Astrocyte of the cerebellum (primary cell): ENCODE data around the gene RAD51AP2.

ENCODE experiments used
- DNase-seq: peaks from one replicate; pipeline ENCODE4 v3.0.0-alpha.2; 2011; ENCODE audit warnings: low read depth
- H3K4me3 ChIP-seq: 2 replicates; pipeline ENCODE4 v1.5.1; 2011; ENCODE audit warnings: mild to moderate bottlenecking, low read depth, low read length, moderate library complexity
- in situ Hi-C: cut with HindIII; loops from 2 replicates; pipeline ENCODE4 v1.10.0; 2017; ENCODE audit warnings: low sequenced_read_pairs
- TF ChIP-seq, protein P1 (sequence below): IDR thresholded peaks from 2 replicates; pipeline ENCODE4 v1.5.1; 2012; ENCODE audit warnings: low read length, low read depth, moderate library complexity, mild to moderate bottlenecking; ENCODE audit errors: missing control alignments

Gene RAD51AP2

GRCh38 chr2:17547737-17548136, 29.5 kb upstream of the RAD51AP2 start:
- H3K4me3 ChIP-seq: no peak overlapping the region
- TF ChIP-seq, protein P1, sequence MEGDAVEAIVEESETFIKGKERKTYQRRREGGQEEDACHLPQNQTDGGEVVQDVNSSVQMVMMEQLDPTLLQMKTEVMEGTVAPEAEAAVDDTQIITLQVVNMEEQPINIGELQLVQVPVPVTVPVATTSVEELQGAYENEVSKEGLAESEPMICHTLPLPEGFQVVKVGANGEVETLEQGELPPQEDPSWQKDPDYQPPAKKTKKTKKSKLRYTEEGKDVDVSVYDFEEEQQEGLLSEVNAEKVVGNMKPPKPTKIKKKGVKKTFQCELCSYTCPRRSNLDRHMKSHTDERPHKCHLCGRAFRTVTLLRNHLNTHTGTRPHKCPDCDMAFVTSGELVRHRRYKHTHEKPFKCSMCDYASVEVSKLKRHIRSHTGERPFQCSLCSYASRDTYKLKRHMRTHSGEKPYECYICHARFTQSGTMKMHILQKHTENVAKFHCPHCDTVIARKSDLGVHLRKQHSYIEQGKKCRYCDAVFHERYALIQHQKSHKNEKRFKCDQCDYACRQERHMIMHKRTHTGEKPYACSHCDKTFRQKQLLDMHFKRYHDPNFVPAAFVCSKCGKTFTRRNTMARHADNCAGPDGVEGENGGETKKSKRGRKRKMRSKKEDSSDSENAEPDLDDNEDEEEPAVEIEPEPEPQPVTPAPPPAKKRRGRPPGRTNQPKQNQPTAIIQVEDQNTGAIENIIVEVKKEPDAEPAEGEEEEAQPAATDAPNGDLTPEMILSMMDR: no peak
- in situ Hi-C loops: no loop called here
- no peak for DNase-seq

GRCh38 chr2:17547237-17547636, 29.0 kb upstream of the RAD51AP2 start:
- in situ Hi-C loops: no loop called here
- H3K4me3 ChIP-seq: no peak overlapping the region

GRCh38 chr2:17545680-17546613, 27.7 kb upstream of the RAD51AP2 start:
- no peak overlapping the region for H3K4me3 ChIP-seq
- in situ Hi-C loops: no loop called here
- TF ChIP-seq, protein P1: no peak
- DNase-seq: no peak

More at GRCh38 chr2:17547237-17547636, 29.0 kb upstream of the RAD51AP2 start:
- no peak for DNase-seq
- TF ChIP-seq, protein P1: no peak

GRCh38 chr2:17544256-17544655, 26.0 kb upstream of the RAD51AP2 start:
- in situ Hi-C loops: no loop called here
- peak; percentile 23 for DNase-seq
- TF ChIP-seq, protein P1: no peak
- H3K4me3 ChIP-seq: no peak overlapping the region

DNA sequence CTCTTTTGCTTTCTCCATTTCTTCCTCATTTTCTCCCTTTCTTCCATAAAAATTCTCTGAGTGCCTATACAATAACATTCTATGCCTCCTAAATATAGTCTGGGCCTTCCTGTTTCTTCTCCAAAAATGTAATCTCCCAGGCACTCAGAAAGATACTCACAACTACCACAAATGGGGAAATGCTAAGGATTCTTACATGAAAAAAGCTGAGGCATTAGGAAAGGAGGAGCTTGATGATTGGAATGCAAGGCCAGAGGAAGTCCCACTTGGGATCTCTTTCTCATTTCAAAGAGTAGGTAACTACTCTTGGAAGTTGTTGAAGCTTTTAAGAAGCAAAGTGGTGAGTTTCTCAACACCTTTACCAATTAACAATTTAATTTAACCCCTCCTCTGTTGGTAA, 25.6 kb upstream of the RAD51AP2 start:
- in situ Hi-C loops: no loop called here
- no peak for DNase-seq
- TF ChIP-seq, protein P1: no peak
- no peak overlapping the region for H3K4me3 ChIP-seq

DNA sequence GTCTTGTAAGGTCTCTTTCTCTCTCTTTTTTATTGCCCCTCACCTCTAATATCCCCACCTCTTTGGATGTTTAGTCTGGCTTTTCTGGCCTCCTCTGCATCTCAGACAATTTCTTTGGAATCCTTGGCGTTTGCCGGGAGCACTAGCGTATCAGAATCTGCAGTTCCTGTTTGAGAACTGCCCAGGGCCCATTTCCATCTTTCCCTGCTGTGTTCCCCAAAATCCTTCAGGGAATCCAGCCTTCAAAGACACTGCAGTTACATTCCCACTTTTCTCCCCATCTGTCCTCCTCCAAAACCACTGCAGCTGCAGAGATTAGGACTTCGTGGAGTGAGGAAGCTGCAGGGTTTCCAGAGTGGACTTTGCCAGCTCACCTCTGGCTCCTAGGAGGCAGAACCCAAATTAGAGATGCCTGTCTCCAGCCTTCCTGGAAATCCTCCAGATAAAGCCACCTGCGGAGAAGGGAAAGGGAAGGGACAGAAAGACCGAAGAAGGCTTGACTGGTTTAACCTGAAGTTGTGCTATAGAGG, 25.0 kb upstream of the RAD51AP2 start:
- peak overlapping the region; percentile 0 for H3K4me3 ChIP-seq
- in situ Hi-C loops: no loop called here
- no peak for DNase-seq
- TF ChIP-seq, protein P1: no peak
